Astrocyte of the spinal cord (primary cell): ENCODE measurements around the gene WDR75.

Experiments used
- DNase-seq: peaks from one replicate; pipeline ENCODE4 v3.0.0; 2011; ENCODE audit warnings: low read depth, low spot score
- H3K4me3 ChIP-seq: 2 replicates; pipeline ENCODE4 v1.5.1; 2011; ENCODE audit warnings: low read depth, mild to moderate bottlenecking, low read length, moderate library complexity
- in situ Hi-C: cut with HindIII; loops from 2 replicates; pipeline ENCODE4 v1.10.0; 2017; ENCODE audit warnings: low sequenced_read_pairs
- TF ChIP-seq, protein P1 (sequence below): IDR thresholded peaks from 2 replicates; pipeline ENCODE4 v1.5.1; 2012; ENCODE audit warnings: low read depth, mild to moderate bottlenecking, low read length, inconsistent platforms

Gene WDR75

GRCh38 chr2:189487283-189488007 is 46.2 kb downstream of the WDR75 start:
- no peak for DNase-seq
- no peak overlapping the region for H3K4me3 ChIP-seq
- TF ChIP-seq, protein P1, sequence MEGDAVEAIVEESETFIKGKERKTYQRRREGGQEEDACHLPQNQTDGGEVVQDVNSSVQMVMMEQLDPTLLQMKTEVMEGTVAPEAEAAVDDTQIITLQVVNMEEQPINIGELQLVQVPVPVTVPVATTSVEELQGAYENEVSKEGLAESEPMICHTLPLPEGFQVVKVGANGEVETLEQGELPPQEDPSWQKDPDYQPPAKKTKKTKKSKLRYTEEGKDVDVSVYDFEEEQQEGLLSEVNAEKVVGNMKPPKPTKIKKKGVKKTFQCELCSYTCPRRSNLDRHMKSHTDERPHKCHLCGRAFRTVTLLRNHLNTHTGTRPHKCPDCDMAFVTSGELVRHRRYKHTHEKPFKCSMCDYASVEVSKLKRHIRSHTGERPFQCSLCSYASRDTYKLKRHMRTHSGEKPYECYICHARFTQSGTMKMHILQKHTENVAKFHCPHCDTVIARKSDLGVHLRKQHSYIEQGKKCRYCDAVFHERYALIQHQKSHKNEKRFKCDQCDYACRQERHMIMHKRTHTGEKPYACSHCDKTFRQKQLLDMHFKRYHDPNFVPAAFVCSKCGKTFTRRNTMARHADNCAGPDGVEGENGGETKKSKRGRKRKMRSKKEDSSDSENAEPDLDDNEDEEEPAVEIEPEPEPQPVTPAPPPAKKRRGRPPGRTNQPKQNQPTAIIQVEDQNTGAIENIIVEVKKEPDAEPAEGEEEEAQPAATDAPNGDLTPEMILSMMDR, result no peak
- in situ Hi-C loops, result no loop called here

DNA sequence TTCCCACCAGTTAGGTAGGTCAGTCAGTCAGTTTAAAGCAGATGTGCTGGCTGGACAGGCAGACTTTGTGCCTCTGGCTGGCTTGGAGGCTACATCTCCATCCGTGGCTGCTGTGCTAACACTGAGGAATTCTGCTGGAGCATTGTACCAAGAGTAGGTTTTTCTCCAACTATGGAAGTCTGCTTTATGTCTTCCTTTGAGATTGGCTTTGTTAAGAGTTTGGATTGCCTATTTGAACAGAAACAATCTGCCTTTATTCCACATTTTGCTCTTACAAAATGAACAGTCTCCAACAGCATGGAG is 46.7 kb downstream of the WDR75 start:
- in situ Hi-C loops, result no loop called here
- TF ChIP-seq, protein P1, result no peak

DNA sequence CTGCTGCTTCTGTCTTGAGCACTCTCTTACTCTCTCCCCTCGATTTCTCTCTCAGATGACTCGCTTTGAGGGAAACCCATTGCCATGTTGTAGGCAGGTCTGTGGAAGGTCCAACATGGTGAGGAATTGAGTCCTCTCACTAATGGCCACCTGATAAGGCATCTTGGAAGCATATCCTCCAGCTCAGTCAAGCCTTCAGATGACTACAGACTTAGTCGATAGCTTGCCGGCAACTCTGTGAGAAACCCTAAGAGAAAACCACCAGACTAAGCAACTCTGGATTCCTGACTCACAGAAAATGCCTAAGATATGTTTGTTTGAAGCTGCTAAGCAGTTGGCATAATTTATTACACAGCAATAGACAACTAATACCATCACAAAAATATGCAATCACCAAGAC is 51.2 kb downstream of the WDR75 start:
- TF ChIP-seq, protein P1, result no peak
- in situ Hi-C loops, result no loop called here
- DNase-seq, result no peak
- H3K4me3 ChIP-seq, result no peak overlapping the region

More for the DNA sequence above, 46.7 kb downstream of the WDR75 start:
- H3K4me3 ChIP-seq, result no peak overlapping the region
- no peak for DNase-seq

- no peak overlapping the region for H3K4me3 ChIP-seq
- no peak for DNase-seq
- TF ChIP-seq, protein P1, result no peak
- in situ Hi-C loops, result no loop called here
Measured at GRCh38 chr2:189498205-189498604, 56.9 kb downstream of the WDR75 start.

GRCh38 chr2:189499137-189499536 is 57.9 kb downstream of the WDR75 start:
- in situ Hi-C loops, result no loop called here
- no peak overlapping the region for H3K4me3 ChIP-seq
- no peak for DNase-seq
- TF ChIP-seq, protein P1, result no peak

DNA sequence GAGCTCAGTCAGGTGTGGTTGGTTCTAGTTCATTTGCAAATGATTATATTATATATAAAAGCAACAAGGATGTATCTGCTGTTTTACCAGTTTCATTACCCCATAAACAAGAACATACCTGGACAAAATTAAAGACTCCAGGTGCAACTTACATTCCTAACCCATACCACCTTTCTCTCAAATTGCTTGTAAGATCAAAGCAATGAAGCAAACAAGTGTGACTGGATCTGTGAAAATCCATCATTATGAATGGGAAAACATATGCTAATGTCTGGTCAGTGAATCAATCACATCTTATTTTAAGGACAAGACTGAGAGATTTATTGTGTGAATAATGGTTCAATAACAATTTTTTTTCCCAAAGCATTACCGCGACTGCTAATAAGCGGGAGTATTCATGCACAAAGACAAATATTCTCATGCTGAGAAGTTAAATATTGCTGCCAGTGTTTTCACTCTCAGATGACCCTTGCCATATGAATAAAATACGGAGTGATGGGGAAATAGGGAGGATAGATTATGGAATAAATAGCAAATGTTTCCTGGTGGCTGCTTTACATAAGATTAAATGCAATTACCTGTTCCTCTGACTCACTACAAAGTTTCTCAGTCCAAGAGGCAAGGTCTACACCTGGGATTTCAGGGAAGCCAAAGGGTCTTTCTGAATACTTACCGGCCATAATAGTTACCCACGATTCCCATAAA is 59.3 kb downstream of the WDR75 start:
- no peak overlapping the region for H3K4me3 ChIP-seq

More for the DNA sequence above, 59.3 kb downstream of the WDR75 start:
- in situ Hi-C loops, result no loop called here
- no peak for DNase-seq
- TF ChIP-seq, protein P1, result no peak
